Left ventricle myocardium inferior (tissue), 1 donor: Measurements from ENCODE around the gene MTCL1. TPM values are rescaled to one million over a fixed set of nuclear protein-coding genes. Genes with fewer than 3 reads are reported as not detected.

ENCODE experiments used
- DNase-seq: peaks from one replicate; pipeline ENCODE4 v3.0.0-alpha.2; 2020
- H3K27ac ChIP-seq: fragments of 200-600 bp; replicated peaks from 2 replicates; pipeline ENCODE4 v1.8.0; 2021
- H3K27me3 ChIP-seq: fragments of 200-600 bp; 2 replicates; pipeline ENCODE4 v1.8.0; 2021; ENCODE audit warnings: low read depth
- H3K36me3 ChIP-seq: fragments of 200-600 bp; 2 replicates; pipeline ENCODE4 v1.8.0; 2021
- H3K4me1 ChIP-seq: fragments of 200-600 bp; 2 replicates; pipeline ENCODE4 v1.8.0; 2021
- H3K4me3 ChIP-seq: fragments of 200-600 bp; 2 replicates; pipeline ENCODE4 v1.8.0; 2021; ENCODE audit warnings: mild to moderate bottlenecking, moderate library complexity
- H3K9me3 ChIP-seq: fragments of 200-600 bp; replicated peaks from 2 replicates; pipeline ENCODE4 v1.8.0; 2021
- intact Hi-C: fragments of 100-400 bp; cut with micrococcal nuclease; formaldehyde crosslinking; loops from one replicate; pipeline ENCODE4 v1.11.0; 2022
- total RNA-seq: library from RNA; stranded (reverse); fragmentation: NEBNext Ultra II Directional; extraction: Animal tissue kit (Norgen Biotek cat#: 25700); gene quantifications from one replicate; pipeline ENCODE4 v1.2.1, GENCODE V29; 2021
- TF ChIP-seq, protein P1 (sequence below): fragments of 200-600 bp; IDR thresholded peaks from 2 replicates; pipeline ENCODE4 v1.8.0; 2021; ENCODE audit warnings: antibody characterized with exemption, mild to moderate bottlenecking, borderline replicate concordance
- donor health status: DM: no; HTN: yes; CAD: no; lungs with severe emphysema.

Gene MTCL1
- total RNA-seq, 1 donor from 2014 or later, result 9.1 TPM

DNA sequence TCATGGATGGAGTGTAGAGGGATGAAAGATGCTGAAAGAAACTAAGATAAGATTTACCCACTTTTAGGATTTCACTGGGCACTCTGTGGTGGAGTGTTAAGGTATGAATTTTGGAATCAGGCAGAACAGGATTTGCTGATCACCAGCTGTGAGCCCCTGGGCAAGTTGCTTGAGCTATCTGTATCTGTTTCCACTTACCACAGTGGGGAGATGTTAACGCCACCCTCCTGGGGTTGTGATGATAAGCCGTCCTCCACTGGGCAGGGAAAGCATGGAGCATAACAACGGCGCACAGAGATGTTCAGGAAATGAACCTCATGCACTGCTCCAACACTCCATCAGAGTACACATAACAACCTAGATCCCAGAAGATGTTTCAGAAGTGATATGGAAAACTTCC is 160.6 kb downstream of the MTCL1 start:
- no peaks in the 10 kb centered on the region for H3K36me3 ChIP-seq
- no peak overlapping the region for H3K27ac ChIP-seq
- no peaks in the 10 kb centered on the region for H3K4me1 ChIP-seq
- H3K27me3 ChIP-seq, result peaks cover 33% of the 10 kb centered on the region
- intact Hi-C loops, result no loop called here
- TF ChIP-seq, protein P1, sequence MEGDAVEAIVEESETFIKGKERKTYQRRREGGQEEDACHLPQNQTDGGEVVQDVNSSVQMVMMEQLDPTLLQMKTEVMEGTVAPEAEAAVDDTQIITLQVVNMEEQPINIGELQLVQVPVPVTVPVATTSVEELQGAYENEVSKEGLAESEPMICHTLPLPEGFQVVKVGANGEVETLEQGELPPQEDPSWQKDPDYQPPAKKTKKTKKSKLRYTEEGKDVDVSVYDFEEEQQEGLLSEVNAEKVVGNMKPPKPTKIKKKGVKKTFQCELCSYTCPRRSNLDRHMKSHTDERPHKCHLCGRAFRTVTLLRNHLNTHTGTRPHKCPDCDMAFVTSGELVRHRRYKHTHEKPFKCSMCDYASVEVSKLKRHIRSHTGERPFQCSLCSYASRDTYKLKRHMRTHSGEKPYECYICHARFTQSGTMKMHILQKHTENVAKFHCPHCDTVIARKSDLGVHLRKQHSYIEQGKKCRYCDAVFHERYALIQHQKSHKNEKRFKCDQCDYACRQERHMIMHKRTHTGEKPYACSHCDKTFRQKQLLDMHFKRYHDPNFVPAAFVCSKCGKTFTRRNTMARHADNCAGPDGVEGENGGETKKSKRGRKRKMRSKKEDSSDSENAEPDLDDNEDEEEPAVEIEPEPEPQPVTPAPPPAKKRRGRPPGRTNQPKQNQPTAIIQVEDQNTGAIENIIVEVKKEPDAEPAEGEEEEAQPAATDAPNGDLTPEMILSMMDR, result no peak
- H3K4me3 ChIP-seq, result no peak overlapping the region
- DNase-seq, result no peak
- H3K9me3 ChIP-seq, result no peaks in the 10 kb centered on the region

GRCh38 chr18:8866679-8867078 is 161.3 kb downstream of the MTCL1 start:
- H3K4me1 ChIP-seq, result no peaks in the 10 kb centered on the region
- TF ChIP-seq, protein P1, result no peak
- no peak for DNase-seq
- no peak overlapping the region for H3K4me3 ChIP-seq
- peaks cover 39% of the 10 kb centered on the region for H3K27me3 ChIP-seq
- H3K9me3 ChIP-seq, result no peaks in the 10 kb centered on the region
- H3K27ac ChIP-seq, result no peak overlapping the region
- intact Hi-C loops, result no loop called here
- no peaks in the 10 kb centered on the region for H3K36me3 ChIP-seq

DNA sequence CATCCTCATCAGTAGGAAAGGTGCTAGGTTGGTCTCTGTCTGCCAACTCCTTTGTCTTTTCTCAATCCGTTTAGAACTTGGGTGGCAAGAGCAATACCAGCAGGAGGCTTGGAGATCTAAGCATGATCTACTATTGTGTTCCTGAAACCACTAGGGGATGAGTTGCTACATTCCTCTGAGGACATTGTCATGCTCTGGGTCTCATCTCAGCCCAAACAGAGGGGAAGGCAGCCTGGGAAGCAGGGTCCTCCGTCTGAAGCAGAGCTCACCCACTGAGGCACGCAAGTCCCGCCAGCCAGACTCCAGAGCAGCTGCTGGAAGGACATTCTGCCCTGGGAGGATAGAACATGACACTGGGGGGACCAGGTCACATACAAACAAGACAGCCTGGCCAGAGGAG is 162.9 kb downstream of the MTCL1 start:
- Histone ChIP-seq H3K4me3 (no peak overlapping the region), H3K36me3 (no peaks in the 10 kb centered on the region), H3K9me3 (no peaks in the 10 kb centered on the region), H3K27ac (no peak overlapping the region), H3K4me1 (no peaks in the 10 kb centered on the region), H3K27me3 (peaks cover 41% of the 10 kb centered on the region)
- DNase-seq, result no peak
- TF ChIP-seq, protein P1, result no peak
- intact Hi-C loops, result no loop called here

DNA sequence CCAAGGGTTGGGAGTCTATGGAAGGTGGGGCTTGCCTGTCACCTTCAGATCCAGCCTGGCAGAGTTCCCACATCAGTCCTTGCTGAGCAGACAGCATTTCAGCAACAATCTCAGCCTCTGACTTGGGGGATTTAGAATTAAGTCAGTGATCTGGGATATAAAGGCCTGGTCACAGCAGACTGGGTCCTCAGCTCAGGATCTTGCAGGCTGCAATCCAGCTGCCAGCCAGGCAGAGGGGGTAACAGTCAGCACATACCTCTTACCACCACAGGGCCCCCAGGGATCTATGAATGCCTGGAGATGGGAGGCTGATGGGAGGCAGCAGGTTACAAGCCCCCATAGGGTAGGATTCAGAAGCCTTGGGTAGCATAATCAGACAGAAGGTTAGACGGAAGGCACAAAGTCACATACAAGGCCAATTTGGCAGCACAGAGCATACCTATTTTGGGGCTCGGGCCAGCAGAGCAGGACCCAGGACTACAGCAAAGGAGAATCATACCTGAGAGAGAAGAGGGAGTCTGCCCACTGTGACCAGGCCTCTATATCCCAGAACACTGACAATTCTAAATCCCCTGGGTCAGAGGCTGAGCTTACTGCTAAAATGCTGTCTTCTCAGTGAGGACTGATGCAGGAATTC is 163.5 kb downstream of the MTCL1 start:
- TF ChIP-seq, protein P1, result no peak
- intact Hi-C loops, result no loop called here

DNA sequence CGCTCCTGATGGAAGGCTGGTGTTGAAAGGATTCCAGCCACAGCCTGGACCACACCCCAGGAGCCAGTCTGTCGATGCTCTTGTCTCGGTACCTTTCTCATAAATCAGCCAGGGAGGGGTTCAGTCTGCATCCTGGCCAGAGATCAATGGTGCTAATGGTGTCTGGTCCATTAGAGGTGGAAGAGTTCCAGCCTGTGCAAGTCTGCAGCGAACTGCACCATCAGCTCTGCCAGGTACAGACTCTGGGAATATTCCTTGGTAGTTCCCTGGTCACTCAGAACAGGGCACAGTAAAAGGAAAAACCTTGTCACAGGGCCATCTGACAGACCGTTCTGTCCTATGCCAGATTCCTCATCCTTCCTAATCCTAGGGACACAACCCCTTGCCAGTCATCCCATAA is 164.3 kb downstream of the MTCL1 start:
- Histone ChIP-seq H3K9me3 (no peaks in the 10 kb centered on the region), H3K36me3 (no peaks in the 10 kb centered on the region), H3K27me3 (peaks cover 43% of the 10 kb centered on the region), H3K27ac (no peak overlapping the region), H3K4me1 (no peaks in the 10 kb centered on the region), H3K4me3 (no peak overlapping the region)
- no peak for DNase-seq
- intact Hi-C loops, result no loop called here
- TF ChIP-seq, protein P1, result no peak

More for the DNA sequence above, 163.5 kb downstream of the MTCL1 start:
- no peak for DNase-seq
- Histone ChIP-seq H3K4me1 (no peaks in the 10 kb centered on the region), H3K9me3 (no peaks in the 10 kb centered on the region), H3K27me3 (peaks cover 41% of the 10 kb centered on the region), H3K4me3 (no peak overlapping the region), H3K27ac (no peak overlapping the region), H3K36me3 (no peaks in the 10 kb centered on the region)

GRCh38 chr18:8870528-8870927 is 165.2 kb downstream of the MTCL1 start:
- no peak overlapping the region for H3K27ac ChIP-seq
- no peak overlapping the region for H3K4me3 ChIP-seq
- TF ChIP-seq, protein P1, result no peak
- no peaks in the 10 kb centered on the region for H3K36me3 ChIP-seq
- H3K27me3 ChIP-seq, result peaks cover 49% of the 10 kb centered on the region
- H3K9me3 ChIP-seq, result no peaks in the 10 kb centered on the region
- intact Hi-C loops, result no loop called here
- DNase-seq, result no peak
- no peaks in the 10 kb centered on the region for H3K4me1 ChIP-seq
